Measurements from ENCODE around the gene NCOA5. TPM values are rescaled to one million over a fixed set of nuclear protein-coding genes. Genes with fewer than 3 reads are reported as not detected.

NCOA5 gene
- total RNA-seq, 4 donors from 2014 or later: 17.4 to 36.8 (median 29.9) TPM

DNA sequence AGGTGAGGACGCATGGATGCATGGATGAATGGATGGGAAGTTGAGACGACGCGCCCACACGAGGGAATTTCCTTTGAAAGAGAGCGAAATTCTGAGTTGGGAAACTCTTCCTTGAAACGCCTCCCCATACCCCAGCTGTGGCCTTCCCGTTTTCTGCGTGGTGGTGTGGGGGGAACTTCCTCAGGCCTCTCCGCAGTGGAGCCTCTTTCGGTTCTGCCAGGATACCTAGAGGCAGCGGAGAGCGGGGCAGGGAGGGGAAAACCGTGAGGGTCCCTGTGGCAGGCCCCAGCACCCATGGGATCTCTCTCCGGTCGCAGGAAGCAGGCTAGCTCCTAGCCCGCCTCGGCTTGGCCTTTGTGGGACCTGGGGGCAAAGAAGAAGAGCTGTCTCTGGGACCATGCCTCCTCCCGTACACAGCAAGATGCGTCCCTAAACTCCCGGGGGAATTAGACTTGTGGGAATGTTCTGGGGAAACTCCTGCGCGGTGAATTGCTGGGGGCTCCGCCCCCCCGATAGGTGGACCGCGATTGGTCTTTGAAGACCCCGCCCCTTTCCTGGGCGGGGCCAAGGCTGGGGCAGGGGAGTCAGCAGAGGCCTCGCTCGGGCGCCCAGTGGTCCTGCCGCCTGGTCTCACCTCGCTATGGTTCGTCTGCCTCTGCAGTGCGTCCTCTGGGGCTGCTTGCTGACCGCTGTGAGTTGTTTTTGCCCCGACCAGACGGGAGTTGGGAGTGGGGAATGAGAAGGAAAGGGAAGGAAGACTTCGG, 28.1 kb upstream of the NCOA5 start, which contains the start of gene CD40:
Gene CD40, plus strand, starts transcription at position 611 of the 764 bp plus-strand sequence. Its CDS starts 30 bp downstream, at position 641.
- WGBS: 11% methylated on average over 14 of the region's 40 CpGs
- Histone ChIP-seq H3K9me3 (no peaks in the 10 kb centered on the region), H3K36me3 (peaks cover 2 to 12% (median 7%) of the 10 kb centered on the region in 4 donors), H3K4me3 (peak within 1 kb of the TSS; percentile 55 to 65 (median 62)), H3K27me3 (peaks cover 0 to 3% (median 0%) of the 10 kb centered on the region in 4 donors), H3K4me1 (peaks cover 19 to 59% (median 48%) of the 10 kb centered on the region in 4 donors), H3K27ac (replicated peaks in 1 of 4) (peak within 1 kb of the TSS; percentile 77 to 89 (median 81))
- intact Hi-C loops (cut with DNase I): no loop called here
- peak; percentile 97 for DNase-seq (ENCODE audit: extremely low spot score)
- TF ChIP-seq POLR2A (IDR thresholded peaks at IDR 0.05; ENCODE audit: low read depth): no peak
- TF ChIP-seq POLR2AphosphoS5 (IDR thresholded peaks at IDR 0.05): peak; percentile 61 to 85

DNA sequence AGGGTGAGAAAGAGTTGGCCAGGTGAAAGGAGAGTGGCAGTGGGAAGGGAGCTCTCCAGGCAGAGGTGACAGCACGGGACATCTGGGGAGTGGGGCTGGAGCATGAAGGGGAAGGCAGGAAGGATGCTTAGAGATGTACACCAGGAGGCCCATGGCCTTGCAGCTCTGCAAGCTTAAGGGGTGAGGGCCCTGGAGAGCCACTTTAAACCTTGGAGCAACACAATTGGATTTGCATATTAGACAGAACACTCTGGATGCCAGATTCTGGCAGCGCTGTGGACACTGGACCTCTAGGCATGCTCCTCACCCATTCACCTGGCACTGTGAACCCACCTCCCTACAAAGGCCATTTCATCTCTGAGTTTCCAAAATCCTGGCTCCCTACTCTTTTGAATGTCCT, 24.7 kb upstream of the NCOA5 start:
- Histone ChIP-seq H3K36me3 (no peaks in the 10 kb centered on the region), H3K4me1 (peaks cover 10 to 29% (median 24%) of the 10 kb centered on the region in 4 donors), H3K27me3 (peaks cover 0 to 8% (median 1%) of the 10 kb centered on the region in 4 donors), H3K4me3 (no peak overlapping the region), H3K27ac (replicated peaks in 1 of 4) (no peak overlapping the region), H3K9me3 (no peaks in the 10 kb centered on the region)
- 67% methylated on average over 2 of the region's 2 CpGs for WGBS
- no peak for DNase-seq (ENCODE audit: extremely low spot score)
- TF ChIP-seq POLR2A (IDR thresholded peaks at IDR 0.05; ENCODE audit: low read depth) (no peak), EP300 (IDR thresholded peaks at IDR 0.05) (no peak), POLR2AphosphoS5 (IDR thresholded peaks at IDR 0.05) (no peak)
- TF ChIP-seq, protein P1, sequence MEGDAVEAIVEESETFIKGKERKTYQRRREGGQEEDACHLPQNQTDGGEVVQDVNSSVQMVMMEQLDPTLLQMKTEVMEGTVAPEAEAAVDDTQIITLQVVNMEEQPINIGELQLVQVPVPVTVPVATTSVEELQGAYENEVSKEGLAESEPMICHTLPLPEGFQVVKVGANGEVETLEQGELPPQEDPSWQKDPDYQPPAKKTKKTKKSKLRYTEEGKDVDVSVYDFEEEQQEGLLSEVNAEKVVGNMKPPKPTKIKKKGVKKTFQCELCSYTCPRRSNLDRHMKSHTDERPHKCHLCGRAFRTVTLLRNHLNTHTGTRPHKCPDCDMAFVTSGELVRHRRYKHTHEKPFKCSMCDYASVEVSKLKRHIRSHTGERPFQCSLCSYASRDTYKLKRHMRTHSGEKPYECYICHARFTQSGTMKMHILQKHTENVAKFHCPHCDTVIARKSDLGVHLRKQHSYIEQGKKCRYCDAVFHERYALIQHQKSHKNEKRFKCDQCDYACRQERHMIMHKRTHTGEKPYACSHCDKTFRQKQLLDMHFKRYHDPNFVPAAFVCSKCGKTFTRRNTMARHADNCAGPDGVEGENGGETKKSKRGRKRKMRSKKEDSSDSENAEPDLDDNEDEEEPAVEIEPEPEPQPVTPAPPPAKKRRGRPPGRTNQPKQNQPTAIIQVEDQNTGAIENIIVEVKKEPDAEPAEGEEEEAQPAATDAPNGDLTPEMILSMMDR (IDR thresholded peaks at IDR 0.05): no peak
- intact Hi-C loops (cut with DNase I): no loop called here

DNA sequence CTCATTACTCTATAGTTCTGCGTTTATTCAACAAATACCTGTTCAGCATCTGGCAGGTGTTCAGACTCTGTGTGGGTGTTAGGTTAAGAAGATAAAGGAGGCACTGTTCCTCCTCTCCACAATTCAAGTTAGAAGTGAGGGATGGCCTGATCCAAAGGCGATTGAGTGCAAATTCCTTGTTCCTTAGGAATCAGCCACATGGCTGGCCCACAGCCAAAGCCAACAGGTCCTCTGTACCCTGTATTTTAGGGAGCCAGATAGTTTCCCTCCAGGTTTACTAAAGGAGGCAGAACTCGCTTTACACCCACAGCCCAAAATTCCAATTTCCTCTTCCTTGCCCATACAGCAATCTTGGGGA, 23.3 kb upstream of the NCOA5 start:
- H3K36me3 ChIP-seq: no peaks in the 10 kb centered on the region
- TF ChIP-seq POLR2A (IDR thresholded peaks at IDR 0.05; ENCODE audit: low read depth): no peak
- no peak for TF ChIP-seq POLR2AphosphoS5 (IDR thresholded peaks at IDR 0.05)
- no peak for TF ChIP-seq EP300 (IDR thresholded peaks at IDR 0.05)
- TF ChIP-seq, protein P1 (IDR thresholded peaks at IDR 0.05): no peak
- peaks cover 0 to 20% (median 1%) of the 10 kb centered on the region in 4 donors for H3K27me3 ChIP-seq
- peaks cover 6 to 15% (median 11%) of the 10 kb centered on the region in 4 donors for H3K4me1 ChIP-seq
- H3K9me3 ChIP-seq: no peaks in the 10 kb centered on the region
- WGBS: 70% methylated on average over 3 of the region's 3 CpGs
- intact Hi-C loops (cut with DNase I): no loop called here
- H3K27ac ChIP-seq (replicated peaks in 1 of 4): no peak overlapping the region
- DNase-seq (ENCODE audit: extremely low spot score): no peak
- H3K4me3 ChIP-seq: no peak overlapping the region

DNA sequence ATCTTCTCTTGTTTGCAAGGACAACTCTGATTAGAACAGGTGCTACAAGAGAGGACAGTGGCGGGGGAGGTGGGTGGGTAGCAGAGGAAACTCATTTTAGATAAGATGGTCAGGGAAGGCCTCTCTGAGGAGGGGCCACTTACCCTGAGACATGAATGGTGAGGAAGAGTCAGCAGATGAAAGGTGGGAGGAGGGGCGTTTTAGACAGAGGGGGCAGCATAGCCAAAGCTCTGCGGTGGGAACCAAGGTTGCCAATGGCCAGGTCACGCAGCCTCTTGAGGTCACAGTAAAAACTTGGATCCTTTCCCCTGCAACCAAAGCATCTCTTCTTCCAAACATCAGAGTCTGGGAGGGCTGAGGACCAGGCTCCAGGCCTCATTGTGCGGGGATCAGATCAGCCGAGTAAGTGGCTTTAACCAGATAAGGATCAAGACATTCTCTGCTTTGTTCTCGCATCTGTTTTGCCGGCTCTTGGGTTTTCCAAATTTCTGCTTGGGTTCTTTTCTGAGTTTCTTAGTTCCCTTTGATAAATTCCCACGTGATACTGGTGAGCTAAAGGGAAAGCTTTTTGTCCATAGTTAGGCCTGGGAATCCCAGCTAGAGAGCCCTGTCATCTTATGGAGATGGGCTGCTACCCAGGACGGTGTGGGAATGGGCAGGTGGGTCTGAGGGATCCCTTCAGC, 22.8 kb upstream of the NCOA5 start:
- no peak for TF ChIP-seq EP300 (IDR thresholded peaks at IDR 0.05)
- intact Hi-C loops (cut with DNase I): no loop called here

DNA sequence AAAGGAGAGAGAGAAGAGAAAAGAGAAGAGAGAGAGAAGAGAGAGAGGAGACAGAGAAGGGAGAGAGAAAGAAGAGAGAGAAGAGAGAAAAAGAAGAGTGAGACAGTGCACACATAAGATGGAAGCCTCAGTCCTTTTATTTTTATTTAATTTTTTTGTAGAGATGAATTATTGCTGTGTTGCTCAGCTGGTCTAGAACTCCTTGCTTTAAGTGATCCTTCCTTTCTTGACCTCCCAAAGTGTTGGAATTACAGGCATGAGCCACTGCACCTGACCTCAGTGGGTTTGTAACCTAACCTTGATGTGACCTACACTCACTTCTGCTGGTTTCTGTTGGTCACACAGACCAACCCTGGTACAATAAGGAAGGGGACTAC, 22.1 kb upstream of the NCOA5 start:
- Histone ChIP-seq H3K4me3 (no peak overlapping the region), H3K27me3 (peaks cover 0 to 24% (median 1%) of the 10 kb centered on the region in 4 donors), H3K36me3 (no peaks in the 10 kb centered on the region), H3K9me3 (no peaks in the 10 kb centered on the region), H3K4me1 (peaks cover 0 to 4% (median under 1%) of the 10 kb centered on the region in 4 donors), H3K27ac (replicated peaks in 1 of 4) (no peak overlapping the region)
- DNase-seq (ENCODE audit: extremely low spot score): no peak
- TF ChIP-seq, protein P1 (IDR thresholded peaks at IDR 0.05): no peak
- TF ChIP-seq POLR2AphosphoS5 (IDR thresholded peaks at IDR 0.05) (no peak), POLR2A (IDR thresholded peaks at IDR 0.05; ENCODE audit: low read depth) (no peak), EP300 (IDR thresholded peaks at IDR 0.05) (no peak)
- intact Hi-C loops (cut with DNase I): no loop called here

More for the DNA sequence above, 22.8 kb upstream of the NCOA5 start:
- H3K27ac ChIP-seq (replicated peaks in 1 of 4): no peak overlapping the region
- H3K36me3 ChIP-seq: no peaks in the 10 kb centered on the region
- no peak overlapping the region for H3K4me3 ChIP-seq
- H3K27me3 ChIP-seq: peaks cover 0 to 22% (median 1%) of the 10 kb centered on the region in 4 donors
- H3K9me3 ChIP-seq: no peaks in the 10 kb centered on the region
- 75% methylated on average over 10 of the region's 10 CpGs for WGBS
- no peak for DNase-seq (ENCODE audit: extremely low spot score)
- peaks cover 5 to 11% (median 7%) of the 10 kb centered on the region in 4 donors for H3K4me1 ChIP-seq
